Measurements from ENCODE around the gene ADIPOR2.

Gene ADIPOR2

DNA sequence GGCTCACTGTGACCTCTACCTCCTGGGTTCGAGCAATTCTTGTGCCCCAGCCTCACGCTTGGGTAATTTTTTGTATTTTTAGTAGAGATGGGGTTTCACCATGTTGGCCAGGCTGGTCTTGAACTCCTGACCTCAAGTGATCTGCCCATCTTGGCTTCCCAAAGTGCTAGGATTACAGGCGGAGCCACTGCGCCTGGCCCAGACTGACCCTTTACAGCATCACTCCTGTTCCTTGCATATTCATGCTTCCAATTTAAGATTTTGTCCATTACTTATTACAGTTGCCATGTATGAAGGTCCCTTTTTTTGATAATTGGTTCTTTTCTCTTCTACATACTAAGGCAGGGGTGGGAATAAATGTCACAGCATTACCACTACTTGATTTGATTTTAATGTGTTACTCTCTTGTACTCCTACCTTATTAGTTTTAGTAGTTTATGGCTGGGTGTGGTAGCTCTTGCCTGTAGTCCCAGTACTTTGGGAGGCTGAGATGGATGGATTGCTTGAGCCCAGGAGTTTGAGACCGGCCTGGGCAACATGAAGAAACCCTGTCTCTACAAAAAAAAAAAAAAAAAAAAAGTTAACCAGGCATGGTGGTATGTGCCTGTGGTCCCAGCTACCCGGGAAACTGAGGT lies 46.9 kb downstream of the ADIPOR2 start:
- no peak for DNase-seq

- DNase-seq: no peak
Observed at GRCh38 chr12:1738446-1738845, 47.6 kb downstream of the ADIPOR2 start.

- DNase-seq: no peak
Observed at GRCh38 chr12:1739368-1739767, 48.5 kb downstream of the ADIPOR2 start.

- DNase-seq: no peak
Observed at GRCh38 chr12:1740161-1740948, 49.5 kb downstream of the ADIPOR2 start.

GRCh38 chr12:1741154-1741949 lies 50.5 kb downstream of the ADIPOR2 start:
- no peak for DNase-seq

- no peak for DNase-seq
Observed at GRCh38 chr12:1744932-1745331, 54.1 kb downstream of the ADIPOR2 start.

DNA sequence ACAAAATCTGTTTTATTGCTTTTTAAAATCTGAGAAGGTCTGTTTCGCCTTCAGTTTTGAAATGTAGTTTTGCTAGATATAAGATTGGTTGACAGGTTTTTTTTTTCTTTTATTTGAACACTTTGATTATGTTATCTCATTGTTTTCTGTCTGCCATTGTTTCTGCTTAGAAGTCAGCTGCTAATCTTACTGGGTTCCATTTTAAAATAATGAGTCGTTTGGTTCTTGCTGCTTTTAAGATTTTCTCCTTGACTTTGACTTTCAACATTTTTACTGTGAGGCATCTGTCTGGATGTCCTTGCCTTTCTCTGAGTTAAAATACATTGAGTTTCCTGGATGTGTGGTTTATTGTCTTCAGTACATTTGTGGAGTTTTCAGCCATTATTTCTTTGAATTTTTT lies 56.7 kb downstream of the ADIPOR2 start:
- no peak for DNase-seq

GRCh38 chr12:1749019-1749418 lies 58.1 kb downstream of the ADIPOR2 start:
- no peak for DNase-seq

GRCh38 chr12:1750300-1750699 lies 59.4 kb downstream of the ADIPOR2 start:
- DNase-seq: no peak

DNA sequence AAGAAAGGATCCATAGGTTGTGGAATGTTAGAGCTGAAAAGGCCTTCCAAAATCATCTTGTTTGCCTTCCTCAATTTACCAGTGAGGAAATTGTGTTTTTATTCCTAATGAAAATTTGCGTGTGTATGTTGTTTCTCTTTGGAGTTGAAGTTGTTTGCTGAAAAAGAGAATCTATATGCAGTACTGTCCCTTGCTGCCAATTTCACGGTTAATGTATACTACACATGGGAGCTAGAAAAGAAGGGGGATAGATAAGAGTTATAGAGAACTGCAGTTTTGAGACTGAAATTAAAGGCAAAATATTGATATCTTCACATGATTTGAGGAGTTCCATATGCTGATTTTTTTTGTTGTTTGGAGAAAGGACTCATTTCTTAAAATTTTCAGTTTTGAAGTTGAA lies 67.5 kb downstream of the ADIPOR2 start:
- DNase-seq: no peak

- no peak for DNase-seq
Observed at GRCh38 chr12:1758887-1759286, 68.0 kb downstream of the ADIPOR2 start.

DNA sequence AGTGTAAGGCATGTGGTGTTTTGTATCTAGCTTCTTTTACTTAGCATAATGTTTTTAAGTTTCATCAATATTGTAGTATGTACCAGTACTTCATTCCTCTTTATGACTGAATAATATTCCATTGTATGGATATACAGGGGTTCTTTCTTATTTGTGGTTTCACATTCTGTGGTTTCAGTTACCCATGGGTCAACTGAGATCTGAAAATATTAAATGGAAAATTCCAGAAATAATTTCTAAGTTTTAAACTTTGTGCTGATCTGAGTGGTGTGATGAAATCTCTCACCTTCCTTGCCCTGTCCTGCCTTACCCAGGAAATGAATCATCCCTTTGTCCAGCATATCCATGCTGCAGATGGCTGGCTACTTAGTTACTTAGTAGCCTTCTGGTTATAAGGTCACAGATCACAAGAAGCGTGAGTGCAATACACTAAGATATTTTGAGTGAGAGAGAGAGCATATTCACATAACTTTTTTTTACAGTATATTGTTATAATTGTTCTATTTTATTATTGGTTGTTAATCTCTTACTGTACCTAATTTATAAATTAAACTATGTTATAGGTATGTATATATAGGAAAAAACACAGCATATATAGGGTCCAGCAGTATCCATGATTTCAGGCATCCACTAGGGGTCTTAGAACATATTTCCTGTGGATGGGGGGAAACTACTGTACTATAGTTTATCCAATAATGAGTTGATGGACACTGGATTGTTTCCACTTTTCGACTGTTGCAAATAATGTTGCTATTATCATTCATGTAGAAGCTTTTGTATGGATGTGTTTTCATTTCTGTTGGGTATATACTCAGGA lies 69.9 kb downstream of the ADIPOR2 start:
- no peak for DNase-seq

GRCh38 chr12:1761857-1762256 lies 71.0 kb downstream of the ADIPOR2 start:
- no peak for DNase-seq

DNA sequence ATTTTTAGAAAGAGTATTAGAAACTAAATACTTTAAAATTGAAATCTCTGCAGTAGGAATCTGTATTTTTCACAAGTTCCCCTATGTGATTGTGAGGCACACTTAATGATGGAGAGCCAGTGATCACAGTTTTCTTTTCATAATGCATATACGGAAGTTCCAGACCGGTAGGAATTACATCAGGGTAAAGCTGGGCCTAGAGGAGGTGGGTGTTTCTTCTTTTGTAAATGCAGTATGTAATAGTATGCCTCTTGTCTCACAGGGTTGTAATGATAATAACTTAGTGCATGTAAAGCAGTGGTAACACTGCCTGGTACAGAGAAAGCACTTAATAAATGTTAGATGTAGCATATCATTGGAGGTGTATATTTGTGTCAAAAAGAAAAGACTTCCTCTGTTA lies 72.3 kb downstream of the ADIPOR2 start:
- no peak for DNase-seq

DNA sequence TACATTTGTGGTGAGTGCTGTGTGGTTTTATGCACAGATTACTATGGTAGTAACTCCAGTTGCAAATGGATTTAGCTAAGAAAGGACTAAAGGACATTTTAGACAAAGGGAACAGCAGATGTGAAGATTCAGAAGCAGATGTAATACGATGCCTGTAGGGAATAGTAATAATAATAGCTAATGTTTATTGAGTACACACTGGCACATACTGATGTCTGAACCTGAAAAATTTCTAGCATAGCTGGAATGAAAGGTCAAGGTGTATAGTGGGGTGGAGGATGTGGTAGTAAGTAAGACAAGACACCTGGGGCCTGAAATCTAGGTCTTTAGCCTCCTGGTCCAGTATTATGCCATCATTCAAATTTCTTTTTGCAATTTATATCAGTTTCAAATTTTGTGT lies 75.2 kb downstream of the ADIPOR2 start:
- no peak for DNase-seq

- no peak for DNase-seq
Observed at GRCh38 chr12:1767407-1768090, 76.7 kb downstream of the ADIPOR2 start.

- no peak for DNase-seq
Observed at GRCh38 chr12:1768615-1769014, 77.7 kb downstream of the ADIPOR2 start.

DNA sequence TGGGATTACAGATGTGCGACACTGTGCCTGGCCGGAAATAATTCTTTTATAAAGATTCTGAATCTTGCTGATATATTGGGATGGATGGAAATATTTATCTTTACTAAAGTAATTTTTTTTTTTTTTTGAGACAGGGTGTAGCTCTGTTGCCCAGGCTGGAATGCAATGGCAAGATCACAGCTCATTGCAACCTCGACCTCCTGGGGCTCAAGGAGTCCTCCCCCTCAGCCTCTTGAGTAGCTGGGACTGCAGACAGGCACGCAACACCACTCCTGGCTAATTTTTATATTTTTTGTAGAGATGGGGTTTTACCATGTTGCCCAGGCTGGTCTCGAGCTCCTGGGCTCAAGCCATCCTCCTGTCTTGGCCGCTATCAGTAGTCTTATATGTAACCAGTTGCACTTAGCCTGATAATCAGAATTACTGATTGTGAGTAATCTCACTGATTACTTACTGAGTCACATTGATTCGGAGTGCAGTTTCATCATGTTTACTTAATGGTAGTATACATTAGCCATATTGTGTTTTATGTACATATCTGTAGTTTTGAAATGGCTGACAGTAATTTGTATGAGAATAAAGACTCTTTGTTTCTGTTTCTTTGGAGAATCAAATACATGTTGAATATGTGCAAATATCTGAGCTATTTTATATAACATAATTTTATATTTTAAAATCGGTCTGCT lies 79.1 kb downstream of the ADIPOR2 start:
- DNase-seq: no peak

GRCh38 chr12:1773937-1774655 lies 83.2 kb downstream of the ADIPOR2 start:
- no peak for DNase-seq

GRCh38 chr12:1776170-1776921 lies 85.5 kb downstream of the ADIPOR2 start:
- no peak for DNase-seq

Measured in effector CD8-positive, alpha-beta T cell (primary cell).